ENCODE measurements around the gene IFI6. TPM values are rescaled to one million over a fixed set of nuclear protein-coding genes. Genes with fewer than 3 reads are reported as not detected.
A peak's percentile ranks its signal among the peaks of the same experiment; 100 is the strongest.

IFI6 gene
- total and polyA plus RNA-seq, 2 of the 13 experiments (the other 11 are each of a cell fraction or from before 2014, with no cell fraction given): 12.9 to 13.2 TPM

- in situ Hi-C loops (cut with HindIII; ENCODE audit: extremely low pct_ligation_motif_present, low pct_unique_long_range_greater_than_20kb): no loop called here
- no peaks in the 10 kb centered on the region for H3K36me3 ChIP-seq (replicated peaks in 1 of 2; ENCODE audit: control insufficient read depth in 1 of 2, insufficient read depth in 2 of 2, low read length in 2 of 2)
- ATAC-seq (no peak), DNase-seq (ENCODE audit: low spot score) (no peak), FAIRE-seq (no peak)
- no peak overlapping the region for H2AFZ ChIP-seq (ENCODE audit: low read length)
- H3K79me2 ChIP-seq (ENCODE audit: insufficient read depth, low read length): no peaks in the 10 kb centered on the region
- peaks cover 32% of the 10 kb centered on the region for H3K4me1 ChIP-seq (ENCODE audit: insufficient read depth, low read length)
- H3K9me3 ChIP-seq (ENCODE audit: low read length): no peaks in the 10 kb centered on the region
- POLR2A ChIA-PET: interaction anchor here (0.7 to 1.0 kb wide), 2 partner anchors 10 to 55 kb away, joined by 3 to 4 read pairs; partner anchors contain the start of gene IFI6
- no peak overlapping the region for H3K9ac ChIP-seq (ENCODE audit: insufficient read depth, low read depth, low read length)
- no TSS peak for BruUV-seq (replicated peaks)
- no peak overlapping the region for H3K27ac ChIP-seq (ENCODE audit: extremely low read length, insufficient read depth, low read length)
- H3K4me3 ChIP-seq (replicated peaks in 1 of 3; ENCODE audit: insufficient read depth in 1 of 3, low read depth in 2 of 3, low read length in 3 of 3): no peak overlapping the region
- intact Hi-C loops (cut with micrococcal nuclease; ENCODE audit: unreplicated experiment): loop anchor here (5.0 to 10.0 kb wide), 2 partner anchors 100 to 267 kb away; partner anchors contain the start of gene GPR3
- peak overlapping the region; percentile 84 for H3K4me2 ChIP-seq (ENCODE audit: low read depth, low read length)
- CTCF ChIA-PET (ENCODE audit: low intra/inter-chr PET ratio, low total read pairs): interaction anchor here (1.3 to 2.8 kb wide), 4 partner anchors 19 to 106 kb away, joined by 3 to 63 read pairs (median 16); no protein-coding TSS in a partner anchor
- no peak for TF ChIP-seq BRD4 (CRISPR knock-in tag; IDR thresholded peaks at IDR 0.05)
- TF ChIP-seq SALL1 (CRISPR knock-in tag; IDR thresholded peaks at IDR 0.05): no peak
- no peak for TF ChIP-seq NFKBIZ (CRISPR knock-in tag; IDR thresholded peaks at IDR 0.05)
- no peak for TF ChIP-seq ZNF616 (CRISPR knock-in tag; IDR thresholded peaks at IDR 0.05; ENCODE audit: low read depth)
- no peaks in the 10 kb centered on the region for H4K20me1 ChIP-seq (ENCODE audit: insufficient read depth, low read length)
- H3K27me3 ChIP-seq (ENCODE audit: control insufficient read depth in 1 of 2, insufficient read depth in 2 of 2, low read length in 2 of 2): peaks cover 1 to 6% of the 10 kb centered on the region in 2 experiments; a peak in 1 of 5 replicates
- WGBS (ENCODE audit: low lambda C conversion rate): 34% methylated on average over 5 of the region's 5 CpGs
These were observed 9.7 kb downstream of the IFI6 start for GRCh38 chr1:27662261-27662660.

DNA sequence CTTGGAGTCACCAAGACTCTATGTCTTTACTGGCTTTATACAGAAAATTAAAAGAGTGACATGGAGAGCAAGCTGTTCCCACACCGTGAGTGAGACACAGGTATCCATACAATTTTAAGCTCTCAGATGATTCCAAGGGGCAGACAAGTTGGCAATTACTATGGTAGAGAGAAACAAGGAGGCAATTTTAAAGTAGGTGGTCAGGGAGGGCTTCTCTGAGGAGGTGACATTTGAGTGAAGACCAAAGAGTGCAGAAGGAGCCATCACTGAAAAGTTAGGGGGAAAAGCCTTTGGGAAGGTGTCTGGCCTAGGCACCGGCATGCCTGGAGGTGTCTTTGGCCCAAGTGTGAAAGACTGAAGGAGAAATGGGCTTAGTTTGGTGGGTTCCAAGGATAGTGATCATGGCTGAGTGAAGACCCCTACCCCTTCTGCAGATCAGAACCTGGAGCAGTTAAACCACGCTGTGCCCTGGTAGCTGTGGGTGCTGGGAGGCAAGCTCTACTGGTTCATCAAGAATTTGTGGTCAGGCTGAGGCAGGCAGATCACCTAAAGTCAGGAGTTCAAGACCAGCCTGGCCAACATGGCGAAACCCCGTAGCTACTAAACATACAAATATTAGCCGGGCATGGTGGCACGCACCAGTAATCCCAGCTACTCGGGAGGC is 10.4 kb downstream of the IFI6 start:
- Histone ChIP-seq H3K9ac (ENCODE audit: insufficient read depth, low read depth, low read length) (no peak overlapping the region), H3K9me3 (ENCODE audit: low read length) (no peaks in the 10 kb centered on the region), H3K36me3 (replicated peaks in 1 of 2; ENCODE audit: control insufficient read depth in 1 of 2, insufficient read depth in 2 of 2, low read length in 2 of 2) (no peaks in the 10 kb centered on the region), H4K20me1 (ENCODE audit: insufficient read depth, low read length) (no peaks in the 10 kb centered on the region), H3K79me2 (ENCODE audit: insufficient read depth, low read length) (no peaks in the 10 kb centered on the region), H3K4me3 (replicated peaks in 1 of 3; ENCODE audit: insufficient read depth in 1 of 3, low read depth in 2 of 3, low read length in 3 of 3) (no peak overlapping the region), H3K27me3 (ENCODE audit: control insufficient read depth in 1 of 2, insufficient read depth in 2 of 2, low read length in 2 of 2) (peaks cover 1 to 6% of the 10 kb centered on the region in 2 experiments; a peak in 1 of 5 replicates), H3K4me1 (ENCODE audit: insufficient read depth, low read length) (peaks cover 32% of the 10 kb centered on the region), H3K4me2 (ENCODE audit: low read depth, low read length) (no peak overlapping the region), H2AFZ (ENCODE audit: low read length) (peak overlapping the region; percentile 15), H3K27ac (ENCODE audit: extremely low read length, insufficient read depth, low read length) (no peak overlapping the region)
- no TSS peak for BruUV-seq (replicated peaks)
- FAIRE-seq (no peak), ATAC-seq (no peak), DNase-seq (ENCODE audit: low spot score) (no peak)
- ChIA-PET POLR2A (interaction anchor here (0.7 kb wide), 1 partner anchor 54 kb away, joined by 3 read pairs; no protein-coding TSS in a partner anchor), CTCF (ENCODE audit: low intra/inter-chr PET ratio, low total read pairs) (interaction anchor here (1.3 to 1.4 kb wide), 2 partner anchors 17 to 93 kb away, joined by 3 read pairs; no protein-coding TSS in a partner anchor)
- intact Hi-C loops (cut with micrococcal nuclease; ENCODE audit: unreplicated experiment) (loop anchor here (5.0 to 10.0 kb wide), 2 partner anchors 99 to 267 kb away; partner anchors contain the start of gene GPR3), in situ Hi-C loops (cut with HindIII; ENCODE audit: extremely low pct_ligation_motif_present, low pct_unique_long_range_greater_than_20kb) (no loop called here)
- WGBS (ENCODE audit: low lambda C conversion rate): 73% methylated on average over 3 of the region's 8 CpGs
- TF ChIP-seq, protein P1, sequence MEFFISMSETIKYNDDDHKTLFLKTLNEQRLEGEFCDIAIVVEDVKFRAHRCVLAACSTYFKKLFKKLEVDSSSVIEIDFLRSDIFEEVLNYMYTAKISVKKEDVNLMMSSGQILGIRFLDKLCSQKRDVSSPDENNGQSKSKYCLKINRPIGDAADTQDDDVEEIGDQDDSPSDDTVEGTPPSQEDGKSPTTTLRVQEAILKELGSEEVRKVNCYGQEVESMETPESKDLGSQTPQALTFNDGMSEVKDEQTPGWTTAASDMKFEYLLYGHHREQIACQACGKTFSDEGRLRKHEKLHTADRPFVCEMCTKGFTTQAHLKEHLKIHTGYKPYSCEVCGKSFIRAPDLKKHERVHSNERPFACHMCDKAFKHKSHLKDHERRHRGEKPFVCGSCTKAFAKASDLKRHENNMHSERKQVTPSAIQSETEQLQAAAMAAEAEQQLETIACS (CRISPR knock-in tag; IDR thresholded peaks at IDR 0.05): no peak
